Effector memory CD8-positive, alpha-beta T cell (primary cell): ENCODE results near the gene DAO.
"Not testable (repeated sequence)": the region's sequence is repeated elsewhere in the genome, so short reads cannot be mapped to it uniquely, and the experiment has no call there.

Source experiments
- ATAC-seq: fragments of 150-1000 bp; cut with Tn5 transposase; replicated peaks from 2 replicates; pipeline ENCODE4 v1.10.0; 2021; ENCODE audit warnings: mild to moderate bottlenecking, moderate library complexity
- DNase-seq, 3 experiments: peaks; one replicate each; pipeline ENCODE4 v3.0.0; 2021
- H3K27ac Mint-ChIP-seq, 2 donors: one replicate each; pipeline ENCODE4 v1.8.0; 2022; ENCODE audit warnings: mild to moderate bottlenecking in 2 of 2, mixed read lengths in 2 of 2, moderate library complexity in 2 of 2
- H3K27me3 Mint-ChIP-seq, 2 donors: one replicate each; pipeline ENCODE4 v1.8.0; 2022; ENCODE audit warnings: mixed read lengths in 2 of 2
- H3K36me3 Mint-ChIP-seq: one replicate; pipeline ENCODE4 v1.8.0; 2022; ENCODE audit warnings: mild to moderate bottlenecking, moderate library complexity, mixed read lengths; ENCODE audit not compliant: insufficient read depth
- H3K4me1 Mint-ChIP-seq, 2 donors: one replicate each; pipeline ENCODE4 v1.8.0; 2022; ENCODE audit warnings: low read depth in 2 of 2, mixed read lengths in 2 of 2
- H3K4me3 Mint-ChIP-seq, 2 donors: one replicate each; pipeline ENCODE4 v1.8.0; 2022; ENCODE audit warnings: mild to moderate bottlenecking in 2 of 2, mixed read lengths in 2 of 2, moderate library complexity in 2 of 2
- H3K9me3 Mint-ChIP-seq, 2 donors: one replicate each; pipeline ENCODE4 v1.8.0; 2022; ENCODE audit warnings: mixed read lengths in 2 of 2

The DAO gene

GRCh38 chr12:108839890-108840230 is 40.0 kb upstream of the DAO start:
- Mint-ChIP-seq H3K9me3 (no peaks in the 10 kb centered on the region), H3K27ac (peak overlapping the region; percentile 97 to 98), H3K4me1 (peaks cover 40 to 55% of the 10 kb centered on the region in 2 donors), H3K27me3 (no peaks in the 10 kb centered on the region), H3K4me3 (no peak overlapping the region), H3K36me3 (peaks cover 10% of the 10 kb centered on the region)
- DNase-seq = no peak
- no peak for ATAC-seq

DNA sequence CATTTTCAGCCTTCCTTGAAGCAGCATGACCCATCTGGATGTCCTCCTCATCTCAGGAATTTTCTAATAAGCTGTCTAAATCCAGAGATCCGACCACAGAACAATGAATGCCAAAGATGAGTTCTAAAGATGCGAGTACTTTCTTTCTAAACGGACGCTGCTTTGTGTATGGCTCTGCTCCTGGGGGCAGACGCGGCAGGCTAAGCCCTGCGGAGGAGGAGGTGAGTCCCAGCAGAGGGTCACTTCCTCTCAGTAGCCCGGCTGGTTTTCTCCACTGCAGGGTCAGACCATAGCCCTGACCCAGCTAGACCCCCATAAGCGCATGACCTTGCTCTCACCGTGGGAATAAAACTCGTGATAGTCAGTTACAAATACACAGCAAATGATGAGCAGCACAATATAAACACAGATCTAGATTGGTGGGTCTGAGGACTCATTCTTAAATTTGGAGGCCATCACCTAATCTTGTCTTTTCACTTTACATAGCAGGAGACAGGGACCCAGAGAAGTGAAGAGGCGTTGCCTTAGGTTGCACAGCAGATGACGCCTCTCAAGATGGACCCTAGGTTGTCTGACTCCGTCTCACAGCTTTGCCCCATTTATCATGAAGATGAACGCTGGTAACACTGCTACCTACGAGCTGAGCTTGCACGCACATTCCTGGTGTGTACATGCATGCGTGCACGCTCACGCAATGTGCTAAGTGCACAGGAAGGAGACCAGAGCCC is 39.1 kb upstream of the DAO start:
- Mint-ChIP-seq H3K27ac (peak overlapping the region; percentile 73 to 98), H3K4me3 (no peak overlapping the region), H3K27me3 (no peaks in the 10 kb centered on the region), H3K36me3 (peaks cover 6% of the 10 kb centered on the region), H3K9me3 (no peaks in the 10 kb centered on the region), H3K4me1 (peaks cover 37 to 53% of the 10 kb centered on the region in 2 donors)
- ATAC-seq = no peak
- no peak for DNase-seq

DNA sequence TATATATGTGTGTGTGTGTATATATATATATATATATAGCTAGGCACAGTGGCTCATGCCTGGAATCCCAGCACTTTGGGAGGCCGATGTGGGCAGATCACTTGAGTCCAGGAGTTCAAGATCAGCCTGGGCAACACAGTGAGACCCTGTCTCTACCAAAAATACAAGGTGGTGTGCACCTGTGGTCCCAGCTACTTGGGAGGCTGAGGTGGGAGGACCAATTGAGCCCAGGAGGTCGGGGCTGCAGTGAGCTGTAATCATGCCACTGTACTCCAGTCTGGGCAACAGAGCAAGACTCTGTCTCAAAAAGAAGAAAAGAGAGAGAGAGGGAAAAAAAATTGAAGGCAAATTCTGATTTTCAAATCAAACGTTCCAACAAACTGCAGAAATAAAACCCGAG is 38.1 kb upstream of the DAO start:
- Mint-ChIP-seq H3K27ac (peak overlapping the region in 1 of 2 donors; percentile 73), H3K4me1 (peaks cover 35 to 50% of the 10 kb centered on the region in 2 donors)
- DNase-seq, H3K27me3 Mint-ChIP-seq, ATAC-seq, H3K36me3 Mint-ChIP-seq, H3K4me3 Mint-ChIP-seq, H3K9me3 Mint-ChIP-seq: not testable (repeated sequence)

- peak overlapping the region in 1 of 2 donors; percentile 73 for H3K27ac Mint-ChIP-seq
- ATAC-seq (no peak), DNase-seq (no peak)
- H3K9me3 Mint-ChIP-seq = no peaks in the 10 kb centered on the region
- no peak overlapping the region for H3K4me3 Mint-ChIP-seq
- H3K36me3 Mint-ChIP-seq = peaks cover 10% of the 10 kb centered on the region
- H3K4me1 Mint-ChIP-seq = peaks cover 32 to 46% of the 10 kb centered on the region in 2 donors
- no peaks in the 10 kb centered on the region for H3K27me3 Mint-ChIP-seq
Measured at GRCh38 chr12:108842361-108842760, 37.5 kb upstream of the DAO start.

GRCh38 chr12:108843187-108843586 is 36.7 kb upstream of the DAO start:
- Mint-ChIP-seq H3K4me3 (no peak overlapping the region), H3K27ac (peak overlapping the region in 1 of 2 donors; percentile 13), H3K9me3 (no peaks in the 10 kb centered on the region), H3K36me3 (peaks cover 13% of the 10 kb centered on the region), H3K27me3 (no peaks in the 10 kb centered on the region), H3K4me1 (peaks cover 31 to 43% of the 10 kb centered on the region in 2 donors)
- ATAC-seq = no peak
- no peak for DNase-seq

GRCh38 chr12:108845696-108846095 is 34.2 kb upstream of the DAO start:
- Mint-ChIP-seq H3K4me1 (peaks cover 11 to 23% of the 10 kb centered on the region in 2 donors), H3K36me3 (peaks cover 12% of the 10 kb centered on the region), H3K27ac (peak overlapping the region in 1 of 2 donors; percentile 51), H3K27me3 (no peaks in the 10 kb centered on the region), H3K9me3 (no peaks in the 10 kb centered on the region), H3K4me3 (no peak overlapping the region)
- no peak for DNase-seq
- no peak for ATAC-seq

- no peak overlapping the region for H3K4me3 Mint-ChIP-seq
- H3K9me3 Mint-ChIP-seq = no peaks in the 10 kb centered on the region
- ATAC-seq (no peak), DNase-seq (no peak)
- no peaks in the 10 kb centered on the region for H3K27me3 Mint-ChIP-seq
- peaks cover 10 to 23% of the 10 kb centered on the region in 2 donors for H3K4me1 Mint-ChIP-seq
- peaks cover 15% of the 10 kb centered on the region for H3K36me3 Mint-ChIP-seq
- peak overlapping the region in 1 of 2 donors; percentile 51 for H3K27ac Mint-ChIP-seq
Measured at GRCh38 chr12:108846290-108846701, 33.6 kb upstream of the DAO start.

DNA sequence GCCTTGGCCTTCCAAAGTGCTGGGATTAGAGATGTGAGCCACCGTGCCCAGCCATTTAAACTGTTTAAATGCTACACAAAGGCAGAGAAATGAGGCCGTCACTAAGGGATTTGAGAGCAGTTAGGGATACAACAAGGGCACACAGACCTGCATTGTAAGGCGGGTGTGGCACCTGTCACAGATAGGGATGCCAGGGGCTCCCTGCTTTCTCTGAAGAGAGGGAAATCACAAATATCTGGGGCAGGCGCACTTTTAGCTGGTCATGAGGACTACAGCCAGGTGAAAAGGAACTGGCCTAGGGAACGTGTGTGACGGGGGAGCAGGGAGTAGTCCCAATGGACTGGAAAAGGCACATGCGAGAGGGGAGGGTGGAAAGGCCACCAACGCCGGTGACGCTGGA is 32.2 kb upstream of the DAO start:
- no peak for ATAC-seq
- H3K27me3 Mint-ChIP-seq = no peaks in the 10 kb centered on the region
- H3K4me1 Mint-ChIP-seq = peaks cover 9 to 21% of the 10 kb centered on the region in 2 donors
- H3K9me3 Mint-ChIP-seq = no peaks in the 10 kb centered on the region
- peaks cover 21% of the 10 kb centered on the region for H3K36me3 Mint-ChIP-seq
- DNase-seq = no peak
- no peak overlapping the region for H3K4me3 Mint-ChIP-seq
- H3K27ac Mint-ChIP-seq = peak overlapping the region; percentile 55 to 78

GRCh38 chr12:108849660-108850059 is 30.2 kb upstream of the DAO start:
- ATAC-seq = no peak

DNA sequence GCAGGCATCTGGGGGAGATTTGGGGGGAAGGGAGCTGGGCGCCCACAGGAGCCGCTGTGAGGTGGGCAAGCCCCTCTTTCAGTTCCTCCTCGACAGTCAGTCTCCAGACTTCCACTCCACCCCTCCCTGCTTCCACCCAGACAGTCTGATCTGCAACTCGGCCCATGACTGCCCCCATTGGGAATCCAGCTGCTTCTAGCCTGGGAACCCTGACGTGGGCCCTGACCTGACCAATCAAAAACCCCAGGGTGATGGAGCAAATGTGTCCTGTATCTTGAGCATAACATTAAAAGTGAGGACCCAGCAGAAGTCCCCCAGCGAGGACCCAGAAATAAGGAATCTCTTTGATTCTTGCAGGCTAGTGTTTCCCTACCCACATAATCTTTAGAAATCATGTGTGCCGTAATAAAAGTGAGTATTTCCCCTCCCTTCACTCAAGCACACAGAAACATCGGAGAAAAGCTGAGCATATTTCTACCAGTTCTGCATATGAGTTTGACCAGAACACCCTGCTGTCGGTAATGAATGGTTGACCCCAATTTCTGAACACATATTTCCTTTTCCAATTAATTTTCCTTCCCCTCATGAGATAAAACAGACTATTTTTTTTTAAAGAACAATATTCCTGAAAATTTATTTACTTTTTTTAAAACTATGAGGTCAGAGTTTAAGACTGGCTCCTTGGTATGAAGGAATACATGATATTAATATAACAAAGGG is 28.9 kb upstream of the DAO start:
- Mint-ChIP-seq H3K27me3 (no peaks in the 10 kb centered on the region), H3K27ac (peak overlapping the region in 1 of 2 donors; percentile 65), H3K4me3 (no peak overlapping the region), H3K4me1 (peaks cover 18 to 26% of the 10 kb centered on the region in 2 donors), H3K9me3 (no peaks in the 10 kb centered on the region), H3K36me3 (peaks cover 31% of the 10 kb centered on the region)
- no peak for ATAC-seq
- DNase-seq = no peak

More at GRCh38 chr12:108849660-108850059, 30.2 kb upstream of the DAO start:
- Mint-ChIP-seq H3K4me1 (peaks cover 17 to 23% of the 10 kb centered on the region in 2 donors), H3K36me3 (peaks cover 27% of the 10 kb centered on the region), H3K27ac (peak overlapping the region in 1 of 2 donors; percentile 78), H3K27me3 (no peaks in the 10 kb centered on the region), H3K4me3 (no peak overlapping the region), H3K9me3 (no peaks in the 10 kb centered on the region)
- DNase-seq = no peak

DNA sequence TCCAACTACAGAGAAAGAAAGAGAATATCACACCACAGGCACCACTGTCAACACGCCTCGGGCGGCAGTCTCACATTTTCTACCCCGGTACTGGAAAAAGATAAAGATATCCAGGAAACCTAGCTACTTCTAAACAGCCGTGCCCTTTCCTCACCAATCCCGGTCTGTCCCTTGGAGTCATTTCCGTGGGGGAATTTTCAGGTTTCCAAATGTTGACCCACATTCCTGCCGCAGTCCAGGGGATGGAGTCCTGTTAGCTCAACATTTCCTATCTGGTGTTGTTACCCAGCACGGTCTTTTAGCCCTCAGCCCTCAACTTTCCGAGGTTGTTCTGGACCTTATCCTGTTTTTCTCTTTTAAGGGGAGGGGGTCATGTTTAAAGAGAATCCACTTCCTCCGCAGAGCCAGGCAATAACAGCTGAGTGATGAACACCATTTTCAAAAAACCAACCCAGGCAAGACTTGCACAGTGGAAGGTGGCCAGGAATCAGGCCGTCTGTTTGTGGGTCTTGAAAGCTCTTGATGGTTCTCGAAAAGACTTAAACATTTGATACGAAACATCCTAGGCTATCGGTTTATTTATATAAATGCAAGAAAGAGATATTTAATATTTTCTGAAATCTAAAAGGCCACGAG is 27.1 kb upstream of the DAO start:
- H3K9me3 Mint-ChIP-seq = no peaks in the 10 kb centered on the region

DNA sequence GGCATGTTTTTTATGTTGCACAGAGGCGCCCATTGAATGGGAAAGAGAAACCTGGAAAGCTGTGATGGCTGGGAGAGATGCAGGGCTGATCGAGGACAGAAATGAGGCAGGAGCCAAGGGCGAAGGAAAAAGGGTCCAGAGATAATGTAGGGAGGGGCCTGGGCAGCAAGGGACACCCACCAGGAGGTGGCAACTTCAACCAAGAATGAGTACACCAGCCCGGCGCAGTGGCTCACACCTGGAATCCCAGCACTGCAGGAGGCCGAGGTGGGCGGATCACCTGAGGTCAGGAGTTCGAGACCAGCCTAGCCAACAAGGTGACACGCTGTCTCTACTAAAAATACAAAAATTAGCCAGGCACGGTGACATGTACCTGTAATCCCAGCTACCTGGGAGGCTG is 26.5 kb upstream of the DAO start:
- no peaks in the 10 kb centered on the region for H3K9me3 Mint-ChIP-seq
- no peak overlapping the region for H3K4me3 Mint-ChIP-seq
- no peak for ATAC-seq
- H3K27me3 Mint-ChIP-seq = no peaks in the 10 kb centered on the region
- H3K36me3 Mint-ChIP-seq = peaks cover 33% of the 10 kb centered on the region
- DNase-seq = no peak
- peak overlapping the region; percentile 59 to 72 for H3K27ac Mint-ChIP-seq
- H3K4me1 Mint-ChIP-seq = peaks cover 29 to 40% of the 10 kb centered on the region in 2 donors

More for the DNA sequence above, 27.1 kb upstream of the DAO start:
- Mint-ChIP-seq H3K27ac (peak overlapping the region; percentile 59 to 65), H3K4me1 (peaks cover 26 to 36% of the 10 kb centered on the region in 2 donors), H3K36me3 (peaks cover 34% of the 10 kb centered on the region), H3K4me3 (no peak overlapping the region), H3K27me3 (no peaks in the 10 kb centered on the region)
- ATAC-seq = no peak
- DNase-seq = no peak

GRCh38 chr12:108853981-108854446 is 25.9 kb upstream of the DAO start:
- Mint-ChIP-seq H3K4me1 (peaks cover 31 to 46% of the 10 kb centered on the region in 2 donors), H3K4me3 (peak overlapping the region in 1 of 2 donors; percentile 32), H3K36me3 (peaks cover 36% of the 10 kb centered on the region), H3K9me3 (no peaks in the 10 kb centered on the region), H3K27ac (peak overlapping the region; percentile 72 to 94), H3K27me3 (no peaks in the 10 kb centered on the region)
- DNase-seq (no peak), ATAC-seq (no peak)
